Caco-2 (cell line): ENCODE measurements around the gene PFDN2. TPM values are rescaled to one million over a fixed set of nuclear protein-coding genes. Genes with fewer than 3 reads are reported as not detected.

Experiments
- BruUV-seq: library from RNA; stranded (reverse); fragments of 400-500 nt; replicated peaks from 2 replicates; lab custom pipeline; 2021; lab: Mats Ljungman, UMichigan
- CTCF ChIA-PET: fragments of 300-600 bp; sonication (Branson Sonifier 250); formaldehyde crosslinking; loops from one replicate; lab custom pipeline; 2022; ENCODE audit warnings: antibody characterized with exemption; lab: Charles Lee
- POLR2A ChIA-PET: fragments of 300-600 bp; sonication (Branson Sonifier 250); formaldehyde crosslinking; loops from one replicate; lab custom pipeline; 2022; ENCODE audit warnings: antibody characterized with exemption; lab: Charles Lee
- DNase-seq, 2 experiments: peaks; one replicate each; pipeline versions ENCODE4 v3.0.0 to v3.0.0-alpha.2; 2020 to 2022
- H3K27me3 ChIP-seq: replicated peaks from 2 replicates; pipeline ENCODE4 v1.6.0; 2011; ENCODE audit warnings: low read length; ENCODE audit not compliant: control insufficient read depth, insufficient read depth
- H3K36me3 ChIP-seq: 2 replicates; pipeline ENCODE4 v1.5.1; 2011; ENCODE audit warnings: low read length; ENCODE audit not compliant: control insufficient read depth, insufficient read depth
- H3K4me1 ChIP-seq: fragments of 250-450 bp; sonication (Bioruptor Pico); 2 replicates; pipeline ENCODE4 v1.5.1; 2020; ENCODE audit warnings: mild to moderate bottlenecking
- H3K4me3 ChIP-seq: 2 replicates; pipeline ENCODE4 v1.5.1; 2011; ENCODE audit warnings: low read depth, mild to moderate bottlenecking, control low read depth, low read length
- H3K9me3 ChIP-seq: fragments of 250-450 bp; sonication (Bioruptor Pico); 2 replicates; pipeline ENCODE4 v1.5.1; 2020; ENCODE audit warnings: mild to moderate bottlenecking, moderate library complexity
- H3K27ac Mint-ChIP-seq: one replicate; pipeline ENCODE4 v1.8.0; 2022; ENCODE audit warnings: mixed read lengths; ENCODE audit not compliant: unreplicated experiment
- H3K27me3 Mint-ChIP-seq: one replicate; pipeline ENCODE4 v1.8.0; 2022; ENCODE audit warnings: mixed read lengths; ENCODE audit not compliant: insufficient read depth, unreplicated experiment
- H3K36me3 Mint-ChIP-seq: one replicate; pipeline ENCODE4 v1.8.0; 2022; ENCODE audit warnings: mild to moderate bottlenecking, mixed read lengths; ENCODE audit not compliant: insufficient read depth, unreplicated experiment
- H3K4me1 Mint-ChIP-seq: one replicate; pipeline ENCODE4 v1.8.0; 2022; ENCODE audit warnings: low read depth, mixed read lengths; ENCODE audit not compliant: unreplicated experiment
- H3K4me3 Mint-ChIP-seq: one replicate; pipeline ENCODE4 v1.8.0; 2022; ENCODE audit warnings: mild to moderate bottlenecking, moderate library complexity, mixed read lengths; ENCODE audit not compliant: unreplicated experiment
- H3K9me3 Mint-ChIP-seq: one replicate; pipeline ENCODE4 v1.8.0; 2022; ENCODE audit warnings: mixed read lengths; ENCODE audit not compliant: unreplicated experiment
- CTCF ChIP-seq, 2 experiments: fragments of 200-600 bp in 1 of 2; IDR thresholded peaks; 1 replicate in 1 of 2; 2 replicates in 1 of 2; pipeline versions ENCODE4 v1.5.1 to v1.8.0; 2011 to 2022; ENCODE audit warnings: antibody characterized with exemption in 1 of 2, control low read depth in 1 of 2, inconsistent platforms in 1 of 2, low read depth in 1 of 2, low read length in 1 of 2, mild to moderate bottlenecking in 1 of 2, moderate library complexity in 1 of 2; ENCODE audit not compliant: insufficient read depth in 1 of 2, severe bottlenecking in 1 of 2, unreplicated experiment in 1 of 2
- intact Hi-C: fragments of 100-400 bp; cut with micrococcal nuclease; formaldehyde crosslinking; loops from one replicate; pipeline ENCODE4 v1.10.0; 2022; ENCODE audit not compliant: unreplicated experiment
- total RNA-seq: library from RNA; stranded (reverse); gene quantifications from 2 replicates; pipeline ENCODE4 v1.2.3, GENCODE V29; 2022

Gene PFDN2
- total RNA-seq, 1 experiment from 2014 or later = 88.0 TPM

GRCh38 chr1:161052899-161053298 is 64.9 kb downstream of the PFDN2 start:
- no peak for TF ChIP-seq CTCF (IDR thresholded peaks at IDR 0.05; ENCODE audit: insufficient read depth in 1 of 2, low read depth in 1 of 2, low read length in 1 of 2, severe bottlenecking in 1 of 2, unreplicated experiment in 1 of 2)
- no TSS peak for BruUV-seq
- peaks cover 4% of the 10 kb centered on the region for H3K36me3 Mint-ChIP-seq
- POLR2A ChIA-PET = no interaction called here
- no peak overlapping the region for H3K4me3 ChIP-seq
- no peaks in the 10 kb centered on the region for H3K27me3 ChIP-seq
- peaks cover 6% of the 10 kb centered on the region for H3K4me1 ChIP-seq
- H3K4me3 Mint-ChIP-seq = no peak overlapping the region
- H3K9me3 ChIP-seq = peaks cover 11% of the 10 kb centered on the region; the same call in 1 of the 2 replicates
- peaks cover 13% of the 10 kb centered on the region for H3K9me3 Mint-ChIP-seq
- peaks cover 6% of the 10 kb centered on the region for H3K4me1 Mint-ChIP-seq
- H3K27me3 Mint-ChIP-seq = no peaks in the 10 kb centered on the region
- H3K36me3 ChIP-seq = no peaks in the 10 kb centered on the region; the same call in 1 of the 2 replicates
- H3K27ac Mint-ChIP-seq = no peak overlapping the region
- CTCF ChIA-PET = interaction anchor here (0.6 kb wide), 1 partner anchor 45 kb away, joined by 3 read pairs; no protein-coding TSS in a partner anchor
- intact Hi-C loops = no loop called here
- no peak for DNase-seq

GRCh38 chr1:161051219-161051618 is 66.6 kb downstream of the PFDN2 start:
- BruUV-seq = no TSS peak
- no peak for TF ChIP-seq CTCF (IDR thresholded peaks at IDR 0.05; ENCODE audit: insufficient read depth in 1 of 2, low read depth in 1 of 2, low read length in 1 of 2, severe bottlenecking in 1 of 2, unreplicated experiment in 1 of 2)
- H3K4me3 Mint-ChIP-seq = no peak overlapping the region
- Histone ChIP-seq H3K27me3 (no peaks in the 10 kb centered on the region), H3K4me3 (no peak overlapping the region), H3K36me3 (no peaks in the 10 kb centered on the region; the same call in 1 of the 2 replicates), H3K9me3 (peaks cover 12% of the 10 kb centered on the region; the same call in 1 of the 2 replicates), H3K4me1 (peaks cover 12% of the 10 kb centered on the region)
- H3K36me3 Mint-ChIP-seq = peaks cover 4% of the 10 kb centered on the region
- H3K9me3 Mint-ChIP-seq = peaks cover 13% of the 10 kb centered on the region
- CTCF ChIA-PET = no interaction called here
- intact Hi-C loops = no loop called here
- DNase-seq = no peak
- H3K27ac Mint-ChIP-seq = no peak overlapping the region
- no peaks in the 10 kb centered on the region for H3K27me3 Mint-ChIP-seq
- H3K4me1 Mint-ChIP-seq = peaks cover 6% of the 10 kb centered on the region
- POLR2A ChIA-PET = interaction anchor here (0.5 to 0.6 kb wide), 2 partner anchors 102 to 474 kb away, joined by 3 read pairs; no protein-coding TSS in a partner anchor

Other genes starting within 250 kb of the PFDN2 start
- gene ITLN1, start 232.9 kb downstream of the PFDN2 start, total RNA-seq = 0.37 TPM in 1 of 2 replicates, not detected in the other
- 0.93 and 1.3 TPM in 2 replicates for gene ITLN2, start 163.2 kb downstream of the PFDN2 start, total RNA-seq
- 182 and 196 TPM in 2 replicates for gene F11R, start 96.9 kb downstream of the PFDN2 start, total RNA-seq
- 24.8 and 26.8 TPM in 2 replicates for gene TSTD1, start 79.1 kb downstream of the PFDN2 start, total RNA-seq
- 49.7 and 52.7 TPM in 2 replicates for gene USF1, start 72.1 kb downstream of the PFDN2 start, total RNA-seq
- gene ARHGAP30, start 48.1 kb downstream of the PFDN2 start, total RNA-seq = not detected in 2 replicates
- gene NECTIN4, start 28.5 kb downstream of the PFDN2 start, total RNA-seq = 0.20 and 0.74 TPM in 2 replicates
- gene KLHDC9, start 19.7 kb downstream of the PFDN2 start, total RNA-seq = 2.0 and 2.2 TPM in 2 replicates
- gene NIT1, start 68 bp upstream of the PFDN2 start, total RNA-seq = 41.8 and 42.1 TPM in 2 replicates
- gene DEDD, start 14.6 kb upstream of the PFDN2 start, total RNA-seq = 33.8 and 37.0 TPM in 2 replicates
- 98.2 and 105 TPM in 2 replicates for gene UFC1, start 35.9 kb upstream of the PFDN2 start, total RNA-seq
- gene USP21, start 41.5 kb upstream of the PFDN2 start, total RNA-seq = 38.2 and 39.8 TPM in 2 replicates
- 25.0 and 25.4 TPM in 2 replicates for gene PPOX, start 48.4 kb upstream of the PFDN2 start, total RNA-seq
- 39.6 and 48.1 TPM in 2 replicates for gene B4GALT3, start 59.5 kb upstream of the PFDN2 start, total RNA-seq
- 0.23 and 0.32 TPM in 2 replicates for gene ADAMTS4, start 81.0 kb upstream of the PFDN2 start, total RNA-seq
- 110 and 115 TPM in 2 replicates for gene NDUFS2, start 84.3 kb upstream of the PFDN2 start, total RNA-seq
- gene FCER1G, start 97.3 kb upstream of the PFDN2 start, total RNA-seq = 1.5 and 2.6 TPM in 2 replicates
- 711 and 784 TPM in 2 replicates for gene APOA2, start 105.6 kb upstream of the PFDN2 start, total RNA-seq
- 23.1 and 24.0 TPM in 2 replicates for gene TOMM40L, start 108.0 kb upstream of the PFDN2 start, total RNA-seq
- gene NR1I3, start 120.2 kb upstream of the PFDN2 start, total RNA-seq = not detected in 2 replicates
- gene PCP4L1, start 140.7 kb upstream of the PFDN2 start, total RNA-seq = 2.5 and 3.3 TPM in 2 replicates
- 0.20 and 0.23 TPM in 2 replicates for gene MPZ, start 191.9 kb upstream of the PFDN2 start, total RNA-seq
- 261 and 268 TPM in 2 replicates for gene SDHC, start 196.3 kb upstream of the PFDN2 start, total RNA-seq
- gene CFAP126, start 249.8 kb upstream of the PFDN2 start, total RNA-seq = not detected in 2 replicates